ENCODE measurements around the gene CLEC2A. TPM values are rescaled to one million over a fixed set of nuclear protein-coding genes. Genes with fewer than 3 reads are reported as not detected.

Gene CLEC2A
- total RNA-seq, 1 donor from 2014 or later: not detected

GRCh38 chr12:9870286-9870866, 61.8 kb downstream of the CLEC2A start:
- DNase-seq (ENCODE audit: low read depth, low spot score): no peak
- H3K27me3 Mint-ChIP-seq (ENCODE audit: low read depth): no peaks in the 10 kb centered on the region
- H3K4me3 Mint-ChIP-seq: no peak overlapping the region
- no peak for TF ChIP-seq CTCF (conservative IDR thresholded peaks at IDR 0.05)
- peaks cover 1% of the 10 kb centered on the region for H3K9me3 Mint-ChIP-seq
- H3K36me3 Mint-ChIP-seq (ENCODE audit: low read depth): no peaks in the 10 kb centered on the region
- H3K27ac Mint-ChIP-seq (ENCODE audit: unreplicated experiment): no peak overlapping the region
- H3K4me1 Mint-ChIP-seq: peaks cover 13% of the 10 kb centered on the region

- H3K27me3 Mint-ChIP-seq (ENCODE audit: low read depth): no peaks in the 10 kb centered on the region
- H3K36me3 Mint-ChIP-seq (ENCODE audit: low read depth): no peaks in the 10 kb centered on the region
- H3K9me3 Mint-ChIP-seq: no peaks in the 10 kb centered on the region
- H3K27ac Mint-ChIP-seq (ENCODE audit: unreplicated experiment): peak within 1 kb of the TSS; percentile 91
- peak within 1 kb of the TSS; percentile 72 for H3K4me3 Mint-ChIP-seq
- H3K4me1 Mint-ChIP-seq: peaks cover 13% of the 10 kb centered on the region
- no peak for TF ChIP-seq CTCF (conservative IDR thresholded peaks at IDR 0.05)
- no peak for DNase-seq (ENCODE audit: low read depth, low spot score)
Measured at GRCh38 chr12:9869307-9870161, 62.6 kb downstream of the CLEC2A start, which contains the start of gene CLEC2B. TSS of gene CLEC2B (minus strand) at chr12:9869354.

- no peak overlapping the region for H3K4me3 Mint-ChIP-seq
- TF ChIP-seq CTCF (conservative IDR thresholded peaks at IDR 0.05): no peak
- H3K27me3 Mint-ChIP-seq (ENCODE audit: low read depth): no peaks in the 10 kb centered on the region
Measured at GRCh38 chr12:9868951-9869306, 63.2 kb downstream of the CLEC2A start.

GRCh38 chr12:9868311-9868801, 63.8 kb downstream of the CLEC2A start:
- no peaks in the 10 kb centered on the region for H3K27me3 Mint-ChIP-seq (ENCODE audit: low read depth)
- DNase-seq (ENCODE audit: low read depth, low spot score): no peak
- no peak overlapping the region for H3K27ac Mint-ChIP-seq (ENCODE audit: unreplicated experiment)
- no peaks in the 10 kb centered on the region for H3K36me3 Mint-ChIP-seq (ENCODE audit: low read depth)
- TF ChIP-seq CTCF (conservative IDR thresholded peaks at IDR 0.05): no peak
- H3K9me3 Mint-ChIP-seq: peaks cover under 1% of the 10 kb centered on the region
- peaks cover 13% of the 10 kb centered on the region for H3K4me1 Mint-ChIP-seq
- H3K4me3 Mint-ChIP-seq: no peak overlapping the region

More at GRCh38 chr12:9868951-9869306, 63.2 kb downstream of the CLEC2A start:
- Mint-ChIP-seq H3K27ac (ENCODE audit: unreplicated experiment) (no peak overlapping the region), H3K4me1 (peaks cover 13% of the 10 kb centered on the region), H3K36me3 (ENCODE audit: low read depth) (no peaks in the 10 kb centered on the region), H3K9me3 (no peaks in the 10 kb centered on the region)
- DNase-seq (ENCODE audit: low read depth, low spot score): no peak

GRCh38 chr12:9867531-9867930, 64.6 kb downstream of the CLEC2A start:
- no peaks in the 10 kb centered on the region for H3K27me3 Mint-ChIP-seq (ENCODE audit: low read depth)
- no peaks in the 10 kb centered on the region for H3K36me3 Mint-ChIP-seq (ENCODE audit: low read depth)
- TF ChIP-seq CTCF (conservative IDR thresholded peaks at IDR 0.05): no peak
- DNase-seq (ENCODE audit: low read depth, low spot score): no peak
- peaks cover 3% of the 10 kb centered on the region for H3K9me3 Mint-ChIP-seq
- H3K4me3 Mint-ChIP-seq: no peak overlapping the region
- no peak overlapping the region for H3K27ac Mint-ChIP-seq (ENCODE audit: unreplicated experiment)
- peaks cover 13% of the 10 kb centered on the region for H3K4me1 Mint-ChIP-seq
